ENCODE measurements around the gene RPL10L.

Gene RPL10L

GRCh38 chr14:46651526-46652144 is at the start of gene RPL10L:
Gene RPL10L, minus strand, starts transcription at chr14:46651781. Its CDS starts 45 bp downstream, at chr14:46651736.
- DNase-seq (ENCODE audit: low read depth in 1 of 2, low spot score in 1 of 2): no peak

DNA sequence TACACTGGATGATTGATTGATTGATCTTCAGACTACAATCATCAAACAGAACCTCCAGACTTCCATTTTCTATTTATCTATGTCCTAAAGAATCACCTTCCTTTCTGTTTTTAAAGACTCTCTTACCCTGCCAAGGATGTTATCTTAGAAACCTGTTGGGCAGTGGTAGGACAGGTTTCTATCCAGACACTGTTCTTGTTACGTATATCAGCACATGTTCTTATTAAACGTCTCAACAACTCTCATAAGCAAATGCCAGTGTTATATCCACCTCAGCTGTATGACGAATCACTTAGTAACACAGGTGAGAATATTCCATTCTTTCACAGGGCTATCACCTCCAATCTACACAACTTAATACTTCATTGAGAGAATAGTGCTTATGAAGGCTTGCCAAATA is 40.2 kb upstream of the RPL10L start:
- no peak for DNase-seq (ENCODE audit: low read depth in 1 of 2, low spot score in 1 of 2)

GRCh38 chr14:46686652-46687051 is 35.1 kb upstream of the RPL10L start:
- DNase-seq (ENCODE audit: low read depth in 1 of 2, low spot score in 1 of 2): no peak

GRCh38 chr14:46672128-46672527 is 20.5 kb upstream of the RPL10L start:
- no peak for DNase-seq (ENCODE audit: low read depth in 1 of 2, low spot score in 1 of 2)

- no peak for DNase-seq (ENCODE audit: low read depth in 1 of 2, low spot score in 1 of 2)
Observed at GRCh38 chr14:46663382-46663781, 11.8 kb upstream of the RPL10L start.

DNA sequence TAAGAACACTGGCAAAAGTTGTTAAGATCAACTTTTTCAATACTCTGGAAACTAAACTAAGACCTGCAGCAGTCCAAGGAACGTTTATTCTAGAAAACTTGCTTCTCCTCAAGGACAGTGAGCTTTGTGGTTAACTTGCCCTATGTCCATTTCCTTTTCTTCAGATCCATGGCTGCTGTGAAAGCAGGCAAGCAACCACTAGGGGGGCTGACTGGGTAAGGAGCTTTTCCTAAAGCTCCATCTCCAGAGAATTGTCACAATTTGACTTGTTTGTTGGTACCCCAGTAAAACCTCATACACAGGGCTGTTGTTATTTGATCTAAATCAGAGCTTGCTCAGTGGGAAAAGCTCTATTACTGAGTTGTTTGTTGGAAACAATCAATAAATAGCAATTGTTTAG is 10.1 kb upstream of the RPL10L start:
- no peak for DNase-seq (ENCODE audit: low read depth in 1 of 2, low spot score in 1 of 2)

DNA sequence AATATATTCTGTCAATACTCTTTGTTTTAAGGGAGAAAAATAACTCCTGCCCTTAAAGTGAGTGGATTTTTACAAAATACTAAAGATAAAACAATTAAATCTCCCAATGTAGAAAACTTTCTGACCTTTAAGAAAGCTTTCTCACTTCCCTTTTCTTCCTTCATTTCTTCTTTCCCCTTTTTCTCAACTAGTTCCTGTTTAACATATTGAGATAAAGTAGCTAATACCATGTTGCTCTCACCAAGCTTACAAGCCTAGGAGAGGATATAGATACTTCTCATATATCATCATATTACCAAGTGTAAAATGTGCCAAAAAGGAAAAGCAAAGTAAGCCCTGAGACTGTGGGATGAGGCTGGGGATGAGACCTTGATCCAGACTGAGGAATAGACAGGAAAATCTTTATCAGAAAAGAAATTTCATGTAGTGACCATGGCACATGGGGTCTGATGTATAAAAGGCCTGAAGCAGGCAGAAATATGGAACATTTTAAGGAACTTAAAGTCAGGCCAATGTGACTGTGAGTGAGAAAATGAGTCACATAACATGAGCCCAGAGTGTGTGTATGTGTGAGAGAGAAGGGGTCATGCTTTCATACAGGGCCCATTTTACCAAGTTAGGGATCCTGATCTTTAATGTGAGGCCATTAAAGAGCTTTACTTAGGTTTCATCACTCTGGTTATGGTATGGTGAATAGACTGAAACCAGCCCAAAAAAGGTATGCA is 1.6 kb upstream of the RPL10L start:
- DNase-seq (ENCODE audit: low read depth in 1 of 2, low spot score in 1 of 2): no peak

DNA sequence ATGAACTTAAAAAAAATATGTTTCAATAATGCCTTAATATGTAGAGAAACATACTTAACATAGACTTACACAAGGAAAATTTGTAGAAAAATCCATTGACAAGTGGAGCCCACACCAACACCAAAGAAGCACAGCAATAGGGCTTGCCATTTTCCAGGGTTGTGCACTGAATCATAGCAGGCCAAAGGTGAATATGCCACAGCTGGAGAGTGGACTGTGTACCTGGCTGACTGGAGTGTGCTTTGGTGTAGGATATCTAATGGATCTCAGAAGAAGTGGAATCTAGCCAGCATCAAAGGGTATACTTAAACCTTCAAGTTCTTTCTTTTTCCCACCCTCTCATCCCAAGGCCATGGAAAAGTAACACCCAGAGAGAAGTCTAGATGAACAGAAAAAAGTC is 4.8 kb downstream of the RPL10L start:
- DNase-seq (ENCODE audit: low read depth in 1 of 2, low spot score in 1 of 2): no peak

DNA sequence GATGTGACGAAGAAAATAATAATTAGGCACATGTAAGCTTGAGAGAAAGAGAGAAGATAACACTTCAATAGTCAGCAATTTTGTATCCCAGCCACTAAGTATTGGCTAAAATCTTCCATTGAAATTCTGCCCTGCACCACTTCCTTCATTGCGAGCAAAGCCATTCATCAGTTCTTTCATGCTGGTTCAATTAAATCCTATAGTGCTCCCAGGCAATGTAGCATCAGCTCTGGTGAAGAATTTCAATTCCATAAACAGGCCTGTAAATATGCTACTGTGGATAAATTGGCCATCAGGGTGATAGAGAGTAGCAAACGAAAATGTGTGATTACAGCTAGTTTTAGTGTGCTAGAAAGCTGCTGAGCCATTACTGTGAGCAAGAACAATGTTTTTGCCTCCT is 24.7 kb downstream of the RPL10L start:
- no peak for DNase-seq (ENCODE audit: low read depth in 1 of 2, low spot score in 1 of 2)
